ENCODE measurements around the gene BPIFB2. TPM values are rescaled to one million over a fixed set of nuclear protein-coding genes. Genes with fewer than 3 reads are reported as not detected.

The BPIFB2 gene
- polyA plus RNA-seq, 1 donor from 2014 or later, result not detected

DNA sequence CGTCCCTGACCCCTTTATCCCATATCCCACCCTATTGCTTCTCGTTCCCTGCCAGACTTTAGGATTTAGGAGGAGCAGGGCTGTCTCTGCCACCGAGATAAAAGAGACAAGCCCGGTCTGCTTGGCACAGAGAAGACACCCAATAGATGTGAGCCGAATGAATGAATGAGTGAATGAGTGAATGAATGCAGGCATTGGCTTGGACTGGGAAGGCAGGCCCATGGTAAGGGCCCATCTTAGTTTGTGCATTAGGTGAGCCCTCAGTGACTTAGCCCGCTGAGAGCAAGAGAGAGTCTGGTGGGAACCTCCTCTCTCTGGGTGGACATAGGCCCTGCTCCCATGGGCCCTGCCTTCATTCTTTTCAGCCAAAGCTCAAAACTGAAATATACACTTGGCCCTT, 23.1 kb downstream of the BPIFB2 start:
- Histone ChIP-seq H3K4me3 (ENCODE audit: low read length) (no peak overlapping the region), H3K9ac (ENCODE audit: low read length) (no peak overlapping the region), H3K27me3 (ENCODE audit: insufficient read depth, low read depth, low read length) (no peaks in the 10 kb centered on the region), H3K79me2 (replicated peaks; ENCODE audit: insufficient read depth, low read length) (no peaks in the 10 kb centered on the region), H3K36me3 (ENCODE audit: insufficient read depth, low read length) (no peaks in the 10 kb centered on the region), H3K9me3 (ENCODE audit: low read length) (no peaks in the 10 kb centered on the region), H4K20me1 (ENCODE audit: insufficient read depth) (no peaks in the 10 kb centered on the region), H2AFZ (ENCODE audit: low read depth, low read length) (no peak overlapping the region), H3F3A (ENCODE audit: insufficient read depth, low read length, poor library complexity, severe bottlenecking) (no peaks in the 10 kb centered on the region), H3K9me2 (ENCODE audit: insufficient read depth, low read length) (no peaks in the 10 kb centered on the region), H3K27ac (ENCODE audit: low read length) (no peak overlapping the region), H3K4me2 (ENCODE audit: low read length) (no peak overlapping the region)
- TF ChIP-seq, protein P1, sequence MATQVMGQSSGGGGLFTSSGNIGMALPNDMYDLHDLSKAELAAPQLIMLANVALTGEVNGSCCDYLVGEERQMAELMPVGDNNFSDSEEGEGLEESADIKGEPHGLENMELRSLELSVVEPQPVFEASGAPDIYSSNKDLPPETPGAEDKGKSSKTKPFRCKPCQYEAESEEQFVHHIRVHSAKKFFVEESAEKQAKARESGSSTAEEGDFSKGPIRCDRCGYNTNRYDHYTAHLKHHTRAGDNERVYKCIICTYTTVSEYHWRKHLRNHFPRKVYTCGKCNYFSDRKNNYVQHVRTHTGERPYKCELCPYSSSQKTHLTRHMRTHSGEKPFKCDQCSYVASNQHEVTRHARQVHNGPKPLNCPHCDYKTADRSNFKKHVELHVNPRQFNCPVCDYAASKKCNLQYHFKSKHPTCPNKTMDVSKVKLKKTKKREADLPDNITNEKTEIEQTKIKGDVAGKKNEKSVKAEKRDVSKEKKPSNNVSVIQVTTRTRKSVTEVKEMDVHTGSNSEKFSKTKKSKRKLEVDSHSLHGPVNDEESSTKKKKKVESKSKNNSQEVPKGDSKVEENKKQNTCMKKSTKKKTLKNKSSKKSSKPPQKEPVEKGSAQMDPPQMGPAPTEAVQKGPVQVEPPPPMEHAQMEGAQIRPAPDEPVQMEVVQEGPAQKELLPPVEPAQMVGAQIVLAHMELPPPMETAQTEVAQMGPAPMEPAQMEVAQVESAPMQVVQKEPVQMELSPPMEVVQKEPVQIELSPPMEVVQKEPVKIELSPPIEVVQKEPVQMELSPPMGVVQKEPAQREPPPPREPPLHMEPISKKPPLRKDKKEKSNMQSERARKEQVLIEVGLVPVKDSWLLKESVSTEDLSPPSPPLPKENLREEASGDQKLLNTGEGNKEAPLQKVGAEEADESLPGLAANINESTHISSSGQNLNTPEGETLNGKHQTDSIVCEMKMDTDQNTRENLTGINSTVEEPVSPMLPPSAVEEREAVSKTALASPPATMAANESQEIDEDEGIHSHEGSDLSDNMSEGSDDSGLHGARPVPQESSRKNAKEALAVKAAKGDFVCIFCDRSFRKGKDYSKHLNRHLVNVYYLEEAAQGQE (IDR thresholded peaks at IDR 0.05; ENCODE audit: borderline replicate concordance), result no peak
- TF ChIP-seq RAD21 (conservative IDR thresholded peaks at IDR 0.05), result no peak
- no peak for TF ChIP-seq EP300 (conservative IDR thresholded peaks at IDR 0.05; ENCODE audit: poor library complexity, severe bottlenecking)
- no peak for TF ChIP-seq TAF1 (IDR thresholded peaks at IDR 0.05; ENCODE audit: low read depth)
- no peak for TF ChIP-seq MXI1 (conservative IDR thresholded peaks at IDR 0.05; ENCODE audit: poor library complexity, severe bottlenecking)
- no peak for TF ChIP-seq CTCF (IDR thresholded peaks at IDR 0.05; ENCODE audit: poor library complexity, severe bottlenecking)
- no peak for TF ChIP-seq SMC3 (conservative IDR thresholded peaks at IDR 0.05; ENCODE audit: poor library complexity)
- no peak for TF ChIP-seq EZH2 (IDR thresholded peaks at IDR 0.05; ENCODE audit: borderline replicate concordance, insufficient read depth, low read length, poor library complexity, severe bottlenecking)

- no peaks in the 10 kb centered on the region for H3K9me3 ChIP-seq (ENCODE audit: low read length)
- H4K20me1 ChIP-seq (ENCODE audit: insufficient read depth), result no peaks in the 10 kb centered on the region
- no peak within 1 kb of the TSS for H3K4me3 ChIP-seq (ENCODE audit: low read length)
- no peak within 1 kb of the TSS for H3K4me2 ChIP-seq (ENCODE audit: low read length)
- no peaks in the 10 kb centered on the region for H3K27me3 ChIP-seq (ENCODE audit: insufficient read depth, low read depth, low read length)
- no peaks in the 10 kb centered on the region for H3K79me2 ChIP-seq (replicated peaks; ENCODE audit: insufficient read depth, low read length)
- no peaks in the 10 kb centered on the region for H3K9me2 ChIP-seq (ENCODE audit: insufficient read depth, low read length)
- H3K36me3 ChIP-seq (ENCODE audit: insufficient read depth, low read length), result no peaks in the 10 kb centered on the region
- TF ChIP-seq SMC3 (conservative IDR thresholded peaks at IDR 0.05; ENCODE audit: poor library complexity) (no peak), RAD21 (conservative IDR thresholded peaks at IDR 0.05) (no peak), EP300 (conservative IDR thresholded peaks at IDR 0.05; ENCODE audit: poor library complexity, severe bottlenecking) (no peak), CTCF (IDR thresholded peaks at IDR 0.05; ENCODE audit: poor library complexity, severe bottlenecking) (no peak), TAF1 (IDR thresholded peaks at IDR 0.05; ENCODE audit: low read depth) (no peak), POLR2AphosphoS5 (IDR thresholded peaks at IDR 0.05) (no peak)
- TF ChIP-seq, protein P1 (IDR thresholded peaks at IDR 0.05; ENCODE audit: borderline replicate concordance), result no peak
- H3K9ac ChIP-seq (ENCODE audit: low read length), result no peak within 1 kb of the TSS
- H3F3A ChIP-seq (ENCODE audit: insufficient read depth, low read length, poor library complexity, severe bottlenecking), result no peaks in the 10 kb centered on the region
- H2AFZ ChIP-seq (ENCODE audit: low read depth, low read length), result no peak within 1 kb of the TSS
- H3K27ac ChIP-seq (ENCODE audit: low read length), result no peak within 1 kb of the TSS
Measured at GRCh38 chr20:33031531-33031930, 24.0 kb downstream of the BPIFB2 start, which contains the start of gene BPIFB6. Gene BPIFB6 (plus strand): TSS chr20:33031648. CDS start chr20:33031648, 0 bp downstream.

Measured in neural cell (in vitro differentiated cells).